GM18868 (cell line): ENCODE data around the gene CNTD1.

Experiments
- ATAC-seq: cut with Tn5 transposase; IDR thresholded peaks from one replicate; pipeline ENCODE4 v1.9.1; 2021; ENCODE audit warnings: mild to moderate bottlenecking, moderate library complexity; ENCODE audit not compliant: unreplicated experiment

CNTD1 gene

GRCh38 chr17:42779304-42779935 lies 19.2 kb upstream of the CNTD1 start:
- no peak for ATAC-seq

- ATAC-seq: no peak
Observed at GRCh38 chr17:42779936-42780850, 18.5 kb upstream of the CNTD1 start, which contains the start of gene WNK4. Gene WNK4 (plus strand): TSS chr17:42780610. CDS start chr17:42780699, 89 bp downstream.

- no peak for ATAC-seq
Observed at GRCh38 chr17:42780851-42781638, 17.6 kb upstream of the CNTD1 start.

- no peak for ATAC-seq
Observed at GRCh38 chr17:42781639-42782165, 17.0 kb upstream of the CNTD1 start.

- ATAC-seq: no peak
Observed at GRCh38 chr17:42782166-42783061, 16.2 kb upstream of the CNTD1 start.

GRCh38 chr17:42783062-42783790 lies 15.4 kb upstream of the CNTD1 start:
- ATAC-seq: no peak

- no peak for ATAC-seq
Observed at GRCh38 chr17:42783791-42784138, 14.9 kb upstream of the CNTD1 start.

GRCh38 chr17:42784409-42784808 lies 14.3 kb upstream of the CNTD1 start:
- ATAC-seq: no peak

GRCh38 chr17:42784811-42785592 lies 13.7 kb upstream of the CNTD1 start:
- ATAC-seq: no peak

- ATAC-seq: no peak
Observed at GRCh38 chr17:42787266-42787665, 11.4 kb upstream of the CNTD1 start.

- ATAC-seq: no peak
Observed at GRCh38 chr17:42791948-42792347, 6.7 kb upstream of the CNTD1 start.

GRCh38 chr17:42792545-42792944 lies 6.1 kb upstream of the CNTD1 start:
- no peak for ATAC-seq

- ATAC-seq: no peak
Observed at GRCh38 chr17:42795061-42795460, 3.6 kb upstream of the CNTD1 start.

- ATAC-seq: no peak
Observed at GRCh38 chr17:42795465-42795864, 3.2 kb upstream of the CNTD1 start.

GRCh38 chr17:42796066-42796758 lies 2.4 kb upstream of the CNTD1 start:
- no peak for ATAC-seq

- ATAC-seq: no peak
Observed at GRCh38 chr17:42797067-42798007, 1.3 kb upstream of the CNTD1 start.

- no peak for ATAC-seq
Observed at GRCh38 chr17:42798011-42798382, 664 bp upstream of the CNTD1 start.
